Thymus (tissue), 11 donors: ENCODE results near the gene OSBPL10. TPM values are rescaled to one million over a fixed set of nuclear protein-coding genes. Genes with fewer than 3 reads are reported as not detected.

Experiments
- DNase-seq, 9 donors: peaks; one replicate each; pipeline ENCODE4 v3.0.0-alpha.2; 2013; ENCODE audit warnings: low spot score in 9 of 9, low read depth in 6 of 9, missing footprints in 1 of 9
- H3K27ac ChIP-seq, 2 donors: one replicate each; pipeline ENCODE4 v1.5.1; 2013; ENCODE audit warnings: control low read depth in 1 of 2, low read depth in 1 of 2, low read length in 1 of 2, mild to moderate bottlenecking in 1 of 2, moderate library complexity in 1 of 2
- H3K27me3 ChIP-seq, 2 donors: one replicate each; pipeline ENCODE4 v1.5.1; 2013; ENCODE audit warnings: low read length in 1 of 2; ENCODE audit not compliant: control insufficient read depth in 2 of 2, insufficient read depth in 1 of 2
- H3K36me3 ChIP-seq, 2 donors: one replicate each; pipeline ENCODE4 v1.5.1; 2013; ENCODE audit warnings: low read length in 1 of 2, mild to moderate bottlenecking in 1 of 2, moderate library complexity in 1 of 2; ENCODE audit not compliant: control insufficient read depth in 2 of 2, insufficient read depth in 2 of 2
- H3K4me1 ChIP-seq, 2 donors: one replicate each; pipeline ENCODE4 v1.5.1; 2013; ENCODE audit warnings: low read length in 2 of 2; ENCODE audit not compliant: control insufficient read depth in 2 of 2, insufficient read depth in 2 of 2
- H3K4me3 ChIP-seq, 2 donors: one replicate each; pipeline ENCODE4 v1.5.1; 2013; ENCODE audit warnings: low read length in 2 of 2, control low read depth in 1 of 2, mild to moderate bottlenecking in 1 of 2
- H3K9me3 ChIP-seq, 2 donors: one replicate each; pipeline ENCODE4 v1.5.1; 2013; ENCODE audit warnings: low read length in 1 of 2, mild to moderate bottlenecking in 1 of 2; ENCODE audit not compliant: control insufficient read depth in 2 of 2, insufficient read depth in 1 of 2
- WGBS: extraction: QIAGEN DNeasy Blood & Tissue Kit; methylation state at CpG from one replicate; pipeline ENCODE4 v1.1.7; 2013; 5-methylcytosine and 5-hydroxymethylcytosine counted together
- polyA plus RNA-seq: library from polyadenylated mRNA; stranded (reverse); fragments of 200-250 nt; gene quantifications from one replicate; pipeline ENCODE4 v1.2.3, GENCODE V29; 2013
- total RNA-seq: library from RNA; stranded (reverse); fragments of 120-200 nt; gene quantifications from one replicate; pipeline ENCODE4 v1.2.4, GENCODE V29; 2013
- donor health status: healthy.

The OSBPL10 gene
- total and polyA plus RNA-seq, 2 donors, result 1.4 to 2.1 TPM

DNA sequence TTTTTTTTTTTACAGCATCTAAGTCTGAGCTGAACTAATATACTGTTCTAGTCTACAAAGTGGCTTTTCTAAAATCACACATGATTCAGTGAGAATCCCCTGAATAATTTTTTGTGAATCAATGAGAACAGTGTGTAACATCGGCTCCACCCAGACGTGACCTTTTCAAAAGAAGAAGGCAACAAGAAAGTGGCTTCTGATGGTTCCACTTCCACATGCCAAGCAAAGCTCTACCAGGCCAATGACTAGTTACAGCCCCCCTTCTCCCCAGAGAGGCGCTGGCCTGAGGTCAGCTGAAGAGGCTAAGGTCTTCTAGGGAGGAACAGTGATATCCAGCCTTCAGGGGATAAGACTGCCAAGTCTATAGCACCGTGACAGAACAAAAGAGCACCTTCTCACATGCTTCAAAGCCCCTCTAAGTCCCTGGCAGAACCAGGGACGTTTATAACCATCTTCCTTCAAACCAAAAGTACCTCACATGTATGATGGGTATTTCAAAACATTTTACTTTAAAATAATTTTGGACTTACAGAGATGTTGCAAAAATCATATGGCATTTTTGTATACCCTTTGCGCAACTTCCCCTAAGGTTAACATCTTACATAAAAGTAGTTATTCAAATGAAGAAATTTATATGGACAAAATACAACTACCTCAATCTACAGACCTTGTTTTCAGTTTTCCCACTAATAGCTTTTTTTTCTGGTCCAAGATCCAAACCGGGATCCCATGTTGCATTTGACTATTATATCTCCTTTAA, 177.9 kb downstream of the OSBPL10 start:
- H3K4me1 ChIP-seq, result no peaks in the 10 kb centered on the region
- DNase-seq, result no peak
- no peak overlapping the region for H3K27ac ChIP-seq
- WGBS, result 93% methylated on average over 7 of the region's 7 CpGs
- no peaks in the 10 kb centered on the region for H3K36me3 ChIP-seq
- no peak overlapping the region for H3K4me3 ChIP-seq
- no peaks in the 10 kb centered on the region for H3K27me3 ChIP-seq
- no peaks in the 10 kb centered on the region for H3K9me3 ChIP-seq

GRCh38 chr3:31800436-31800835, 180.6 kb downstream of the OSBPL10 start:
- no peaks in the 10 kb centered on the region for H3K9me3 ChIP-seq
- no peak for DNase-seq
- H3K4me3 ChIP-seq, result no peak overlapping the region
- H3K27ac ChIP-seq, result no peak overlapping the region
- no peaks in the 10 kb centered on the region for H3K27me3 ChIP-seq
- no peaks in the 10 kb centered on the region for H3K36me3 ChIP-seq
- no peaks in the 10 kb centered on the region for H3K4me1 ChIP-seq
- 96% methylated on average over 4 of the region's 4 CpGs for WGBS

DNA sequence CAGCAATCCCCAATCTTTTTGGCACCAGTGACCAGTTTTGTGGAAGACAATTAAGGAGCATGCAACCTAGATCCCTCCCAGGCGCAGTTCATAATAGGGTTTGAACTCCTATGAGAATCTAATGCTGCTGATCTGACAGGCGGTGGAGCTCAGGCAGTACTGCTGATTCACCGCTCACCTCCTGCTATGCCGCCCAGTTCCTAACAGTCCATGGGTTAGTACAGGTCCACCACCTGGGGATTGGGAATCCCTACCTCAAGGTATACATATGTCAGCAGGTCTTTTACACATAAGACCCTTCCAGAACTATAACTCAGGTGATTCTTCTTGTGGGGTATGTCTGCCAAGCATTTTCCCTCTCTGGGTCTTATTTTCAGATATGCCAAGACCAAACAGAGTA, 182.2 kb downstream of the OSBPL10 start:
- H3K27ac ChIP-seq, result no peak overlapping the region
- H3K4me3 ChIP-seq, result no peak overlapping the region
- no peaks in the 10 kb centered on the region for H3K36me3 ChIP-seq
- no peaks in the 10 kb centered on the region for H3K27me3 ChIP-seq
- no peaks in the 10 kb centered on the region for H3K9me3 ChIP-seq
- WGBS, result 99% methylated on average over 4 of the region's 4 CpGs
- H3K4me1 ChIP-seq, result no peaks in the 10 kb centered on the region
- no peak for DNase-seq

DNA sequence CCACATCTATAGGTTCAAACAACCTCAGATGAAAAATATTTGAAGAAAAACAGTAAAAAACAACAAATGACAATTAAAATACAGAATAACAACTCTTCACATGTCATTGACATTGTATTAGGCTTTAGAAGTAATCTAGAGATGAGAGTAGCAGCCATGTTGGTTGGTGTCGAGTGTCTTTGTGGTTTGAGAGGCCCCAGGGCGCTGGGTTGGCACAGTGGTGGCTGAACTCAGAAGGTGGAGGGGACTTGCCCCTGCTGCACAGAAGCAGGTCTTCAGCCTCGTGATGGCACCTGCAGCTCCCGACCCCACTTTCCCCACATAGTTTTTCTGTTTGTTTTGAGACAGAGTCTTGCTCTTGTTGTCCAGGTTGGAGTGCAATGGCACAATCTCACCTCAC, 187.2 kb downstream of the OSBPL10 start:
- H3K4me3 ChIP-seq, result no peak overlapping the region
- no peaks in the 10 kb centered on the region for H3K36me3 ChIP-seq
- 90% methylated on average over 4 of the region's 4 CpGs for WGBS
- no peaks in the 10 kb centered on the region for H3K27me3 ChIP-seq
- no peak for DNase-seq
- no peak overlapping the region for H3K27ac ChIP-seq
- no peaks in the 10 kb centered on the region for H3K9me3 ChIP-seq
- no peaks in the 10 kb centered on the region for H3K4me1 ChIP-seq

- WGBS, result 94% methylated on average over 2 of the region's 2 CpGs
- no peaks in the 10 kb centered on the region for H3K27me3 ChIP-seq
- no peaks in the 10 kb centered on the region for H3K4me1 ChIP-seq
- DNase-seq, result no peak
- H3K4me3 ChIP-seq, result no peak overlapping the region
- no peaks in the 10 kb centered on the region for H3K9me3 ChIP-seq
- no peak overlapping the region for H3K27ac ChIP-seq
- no peaks in the 10 kb centered on the region for H3K36me3 ChIP-seq
Observed at GRCh38 chr3:31791090-31791430, 190.0 kb downstream of the OSBPL10 start.

GRCh38 chr3:31790193-31791089, 190.6 kb downstream of the OSBPL10 start:
- no peaks in the 10 kb centered on the region for H3K9me3 ChIP-seq
- no peak for DNase-seq
- no peak overlapping the region for H3K27ac ChIP-seq
- H3K27me3 ChIP-seq, result no peaks in the 10 kb centered on the region
- WGBS, result 96% methylated on average over 7 of the region's 7 CpGs
- H3K4me1 ChIP-seq, result no peaks in the 10 kb centered on the region
- H3K36me3 ChIP-seq, result no peaks in the 10 kb centered on the region
- H3K4me3 ChIP-seq, result no peak overlapping the region

DNA sequence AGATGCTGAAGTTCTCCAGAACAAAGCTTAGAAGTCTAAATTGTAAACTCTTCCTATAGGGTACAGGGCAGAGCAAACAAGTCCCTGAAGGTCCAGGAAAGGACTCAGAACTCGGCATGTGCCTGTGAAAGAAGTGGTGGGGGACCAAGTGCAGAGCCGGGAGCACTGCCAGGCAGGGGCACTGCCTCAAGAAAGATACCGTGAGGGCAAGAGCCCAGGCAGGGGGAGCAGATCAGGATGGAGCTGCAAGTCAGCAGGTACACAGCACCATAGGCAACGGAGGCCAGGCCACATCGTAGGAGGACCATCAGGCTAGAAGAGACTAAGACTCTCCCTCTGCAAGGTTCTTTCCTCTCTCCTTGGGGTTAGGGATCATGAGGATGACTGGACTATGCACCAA, 191.6 kb downstream of the OSBPL10 start:
- H3K27ac ChIP-seq, result no peak overlapping the region
- WGBS, result 98% methylated on average over 5 of the region's 5 CpGs
- H3K9me3 ChIP-seq, result no peaks in the 10 kb centered on the region
- DNase-seq, result no peak
- H3K27me3 ChIP-seq, result no peaks in the 10 kb centered on the region
- H3K4me1 ChIP-seq, result no peaks in the 10 kb centered on the region
- H3K36me3 ChIP-seq, result no peaks in the 10 kb centered on the region
- H3K4me3 ChIP-seq, result no peak overlapping the region

- no peak for DNase-seq
- H3K36me3 ChIP-seq, result no peaks in the 10 kb centered on the region
- no peak overlapping the region for H3K4me3 ChIP-seq
- 95% methylated on average over 1 of the region's 1 CpG for WGBS
- no peaks in the 10 kb centered on the region for H3K4me1 ChIP-seq
- H3K27ac ChIP-seq, result no peak overlapping the region
- H3K27me3 ChIP-seq, result no peaks in the 10 kb centered on the region
- H3K9me3 ChIP-seq, result no peaks in the 10 kb centered on the region
Observed at GRCh38 chr3:31785734-31786133, 195.3 kb downstream of the OSBPL10 start.

GRCh38 chr3:31785286-31785685, 195.8 kb downstream of the OSBPL10 start:
- no peaks in the 10 kb centered on the region for H3K9me3 ChIP-seq
- no peaks in the 10 kb centered on the region for H3K36me3 ChIP-seq
- no peaks in the 10 kb centered on the region for H3K27me3 ChIP-seq
- H3K4me1 ChIP-seq, result no peaks in the 10 kb centered on the region
- no peak for DNase-seq
- no peak overlapping the region for H3K27ac ChIP-seq
- WGBS, result 82% methylated on average over 7 of the region's 7 CpGs
- no peak overlapping the region for H3K4me3 ChIP-seq
